GM12873 (cell line): Measurements from ENCODE around the gene OTOP1.

Experiments
- CTCF ChIP-seq: IDR thresholded peaks from 2 replicates; pipeline ENCODE4 v1.5.1; 2012; ENCODE audit warnings: low read depth, mild to moderate bottlenecking, moderate library complexity, low read length, control low read depth; ENCODE audit not compliant: insufficient read depth; ENCODE audit errors: missing control alignments

Gene OTOP1

GRCh38 chr4:4225915-4226605 is 669 bp downstream of the OTOP1 start:
- TF ChIP-seq CTCF: no peak

DNA sequence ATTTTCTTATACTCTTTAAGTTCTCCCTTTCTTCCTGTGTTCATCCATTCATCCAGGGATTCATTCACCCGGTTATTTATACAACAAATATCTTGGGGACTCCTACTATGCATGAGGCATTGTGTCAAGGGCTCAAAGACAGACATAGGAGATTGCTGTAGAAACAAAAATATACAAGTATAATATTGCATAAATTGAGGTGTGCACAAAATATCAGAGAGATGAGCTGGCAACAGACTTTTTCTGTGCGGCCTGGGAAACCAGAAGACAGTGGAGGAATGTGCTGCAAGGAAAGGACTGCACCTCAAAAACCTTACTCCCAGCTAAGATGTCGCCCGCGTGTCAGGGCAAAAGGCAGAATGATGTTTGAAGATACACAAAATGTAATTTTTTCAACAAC is 9.6 kb downstream of the OTOP1 start:
- TF ChIP-seq CTCF: no peak

DNA sequence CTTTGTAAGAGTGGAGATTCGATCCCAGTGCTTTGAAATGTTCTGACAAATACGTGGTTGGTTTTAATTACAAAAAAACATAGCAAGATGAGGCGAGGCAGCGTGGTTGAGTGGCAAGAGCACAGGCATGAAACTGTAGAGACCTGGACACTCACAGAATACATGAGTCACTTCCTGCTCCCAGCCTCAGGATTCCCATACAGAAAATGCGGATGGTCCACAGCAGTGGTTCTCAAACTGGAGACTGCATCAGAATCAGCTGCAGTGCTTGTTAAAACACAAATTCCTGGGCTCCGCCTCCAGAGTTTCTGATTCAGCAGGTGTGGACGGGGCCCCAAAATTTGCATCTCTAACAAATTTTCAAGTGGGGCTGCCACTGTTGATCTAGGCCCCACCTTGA is 10.1 kb downstream of the OTOP1 start:
- TF ChIP-seq CTCF: no peak

DNA sequence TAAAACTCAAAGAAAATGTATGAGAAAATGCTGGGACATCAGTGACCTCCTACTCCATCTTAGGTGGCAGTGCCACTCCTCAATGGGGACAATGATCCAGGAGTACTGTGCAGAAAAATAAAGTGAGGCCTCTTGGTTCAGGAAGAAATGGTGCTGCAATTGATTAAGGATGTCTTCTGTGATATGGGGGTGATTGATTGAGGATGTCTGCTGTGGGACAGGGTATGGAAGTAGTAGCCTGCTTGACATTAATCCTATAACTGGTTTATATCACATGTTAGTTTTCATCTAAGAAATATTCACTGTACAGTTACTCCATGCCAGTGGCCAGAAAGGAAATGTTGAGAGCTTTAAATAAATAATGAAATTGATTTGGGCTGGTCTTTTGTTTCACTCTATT is 20.5 kb downstream of the OTOP1 start:
- no peak for TF ChIP-seq CTCF

GRCh38 chr4:4204401-4204745 is 22.4 kb downstream of the OTOP1 start:
- TF ChIP-seq CTCF: no peak

- TF ChIP-seq CTCF: no peak
Measured at GRCh38 chr4:4203688-4204400, 22.9 kb downstream of the OTOP1 start.

- no peak for TF ChIP-seq CTCF
Measured at GRCh38 chr4:4202510-4202909, 24.2 kb downstream of the OTOP1 start.
